GM23338 (cell line): ENCODE results near the gene HABP4.

Experiments
- CREB1 ChIP-seq: fragments of 250-450 bp; sonication (Bioruptor Pico); IDR thresholded peaks from 2 replicates; pipeline ENCODE4 v1.5.0; 2020; ENCODE audit warnings: low read depth, mild to moderate bottlenecking, moderate library complexity
- CTCF ChIP-seq, 2 experiments: fragments of 200-600 bp in 1 of 2; sonication (generic) in 1 of 2; conservative IDR thresholded peaks; 2 replicates each; pipeline versions ENCODE4 v1.5.1 to v1.6.1; 2016 to 2017; ENCODE audit warnings: antibody characterized with exemption in 2 of 2, low read depth in 2 of 2, mild to moderate bottlenecking in 2 of 2, moderate library complexity in 1 of 2
- EZH2 ChIP-seq: fragments of 200-600 bp; sonication (generic); IDR thresholded peaks from one replicate; pipeline ENCODE4 v1.8.0; 2017; ENCODE audit warnings: antibody characterized with exemption, mild to moderate bottlenecking, low read depth; ENCODE audit not compliant: unreplicated experiment
- JUNB ChIP-seq: IDR thresholded peaks from one replicate; pipeline ENCODE4 v1.6.1; 2016; ENCODE audit warnings: antibody characterized with exemption; ENCODE audit not compliant: unreplicated experiment
- POLR2AphosphoS5 ChIP-seq: IDR thresholded peaks from 2 replicates; pipeline ENCODE4 v1.6.1; 2016; ENCODE audit warnings: antibody characterized with exemption, low read depth
- REST ChIP-seq: IDR thresholded peaks from one replicate; pipeline ENCODE4 v1.6.1; 2018; ENCODE audit warnings: antibody characterized with exemption; ENCODE audit not compliant: unreplicated experiment

- TF ChIP-seq JUNB (no peak), CTCF (conservative IDR thresholded peaks at IDR 0.05; ENCODE audit: low read depth in 2 of 2) (no peak), EZH2 (no peak), CREB1 (no peak), REST (no peak), POLR2AphosphoS5 (no peak)
These were observed 10.5 kb downstream of the HABP4 start for GRCh38 chr9:96460470-96460869.
